Endothelial cell of umbilical vein (primary cell): Measurements from ENCODE around the gene MMADHC.

Experiments
- EZH2 ChIP-seq: IDR thresholded peaks from 2 replicates; pipeline ENCODE4 v1.6.1; 2012; ENCODE audit warnings: borderline replicate concordance, low read depth, mild to moderate bottlenecking, moderate library complexity, low read length, inconsistent platforms; ENCODE audit not compliant: severe bottlenecking
- FOS ChIP-seq: IDR thresholded peaks from 2 replicates; pipeline ENCODE4 v1.6.1; 2011; ENCODE audit warnings: mild to moderate bottlenecking, low read length, moderate library complexity, borderline replicate concordance; ENCODE audit not compliant: insufficient read depth
- POLR2A ChIP-seq: IDR thresholded peaks from 2 replicates; pipeline ENCODE4 v1.6.1; 2012; ENCODE audit warnings: low read depth, mild to moderate bottlenecking, control low read depth, low read length
- POLR2AphosphoS5 ChIP-seq: IDR thresholded peaks from 2 replicates; pipeline ENCODE4 v1.6.1; 2012; ENCODE audit warnings: low read depth, mild to moderate bottlenecking, control low read depth, low read length, moderate library complexity; ENCODE audit not compliant: insufficient read depth
- TF ChIP-seq, protein P1 (sequence below), 2 donors: IDR thresholded peaks; 1 replicate in 1 of 2; 2 replicates in 1 of 2; pipeline ENCODE4 v1.5.1; 2011; ENCODE audit warnings: low read length in 2 of 2, mild to moderate bottlenecking in 2 of 2, moderate library complexity in 2 of 2, control low read depth in 1 of 2, inconsistent platforms in 1 of 2, low read depth in 1 of 2; ENCODE audit not compliant: insufficient read depth in 1 of 2; ENCODE audit errors: extremely low read depth in 1 of 2
- TF ChIP-seq, protein P2 (sequence below): IDR thresholded peaks from 2 replicates; pipeline ENCODE4 v1.6.1; 2011; ENCODE audit not compliant: insufficient read depth, insufficient read length

DNA sequence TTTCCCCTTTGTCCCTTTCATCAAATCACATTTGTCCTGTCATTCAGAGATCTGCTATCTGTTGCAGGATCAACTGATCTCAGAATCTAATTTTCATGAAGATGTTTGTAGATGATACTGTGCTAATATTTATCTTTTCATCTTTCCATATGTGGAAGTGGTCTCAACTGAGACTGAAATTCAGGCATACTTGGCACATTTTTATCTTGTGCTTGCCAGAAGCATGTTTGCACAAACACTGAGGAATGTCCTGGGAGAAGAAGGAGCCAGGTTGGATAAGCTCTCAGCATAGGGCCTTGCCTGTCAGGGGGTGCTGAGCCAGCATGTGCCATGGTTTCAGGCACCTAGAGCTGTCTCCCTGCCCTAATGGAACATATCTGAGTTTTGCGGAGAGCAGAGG, 24.5 kb upstream of the MMADHC start:
- no peak for TF ChIP-seq EZH2
- TF ChIP-seq, protein P1, sequence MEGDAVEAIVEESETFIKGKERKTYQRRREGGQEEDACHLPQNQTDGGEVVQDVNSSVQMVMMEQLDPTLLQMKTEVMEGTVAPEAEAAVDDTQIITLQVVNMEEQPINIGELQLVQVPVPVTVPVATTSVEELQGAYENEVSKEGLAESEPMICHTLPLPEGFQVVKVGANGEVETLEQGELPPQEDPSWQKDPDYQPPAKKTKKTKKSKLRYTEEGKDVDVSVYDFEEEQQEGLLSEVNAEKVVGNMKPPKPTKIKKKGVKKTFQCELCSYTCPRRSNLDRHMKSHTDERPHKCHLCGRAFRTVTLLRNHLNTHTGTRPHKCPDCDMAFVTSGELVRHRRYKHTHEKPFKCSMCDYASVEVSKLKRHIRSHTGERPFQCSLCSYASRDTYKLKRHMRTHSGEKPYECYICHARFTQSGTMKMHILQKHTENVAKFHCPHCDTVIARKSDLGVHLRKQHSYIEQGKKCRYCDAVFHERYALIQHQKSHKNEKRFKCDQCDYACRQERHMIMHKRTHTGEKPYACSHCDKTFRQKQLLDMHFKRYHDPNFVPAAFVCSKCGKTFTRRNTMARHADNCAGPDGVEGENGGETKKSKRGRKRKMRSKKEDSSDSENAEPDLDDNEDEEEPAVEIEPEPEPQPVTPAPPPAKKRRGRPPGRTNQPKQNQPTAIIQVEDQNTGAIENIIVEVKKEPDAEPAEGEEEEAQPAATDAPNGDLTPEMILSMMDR (IDR thresholded peaks at IDR 0.05; ENCODE audit: extremely low read depth in 1 of 2, insufficient read depth in 1 of 2, low read depth in 1 of 2, low read length in 2 of 2): no peak
- no peak for TF ChIP-seq POLR2A
- TF ChIP-seq, protein P2, sequence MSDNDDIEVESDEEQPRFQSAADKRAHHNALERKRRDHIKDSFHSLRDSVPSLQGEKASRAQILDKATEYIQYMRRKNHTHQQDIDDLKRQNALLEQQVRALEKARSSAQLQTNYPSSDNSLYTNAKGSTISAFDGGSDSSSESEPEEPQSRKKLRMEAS: no peak
- no peak for TF ChIP-seq FOS
- TF ChIP-seq POLR2AphosphoS5: no peak
